ENCODE results near the gene ANTXR2.
A peak's percentile ranks its signal among the peaks of the same experiment; 100 is the strongest.

The ANTXR2 gene

GRCh38 chr4:80097400-80098177 lies 24.6 kb upstream of the ANTXR2 start:
- Histone ChIP-seq H3K79me1 (ENCODE audit: low read length) (no peaks in the 10 kb centered on the region), H3K4me2 (ENCODE audit: low read length) (no peak overlapping the region), H3K27me3 (ENCODE audit: insufficient read depth, low read length, poor library complexity) (no peaks in the 10 kb centered on the region), H4K8ac (ENCODE audit: low read depth, low read length) (no peak overlapping the region), H4K5ac (ENCODE audit: low read length) (no peak overlapping the region), H3K36me3 (ENCODE audit: control insufficient read depth, insufficient read depth, low read length) (no peaks in the 10 kb centered on the region), H2BK120ac (ENCODE audit: low read depth, low read length) (no peak overlapping the region), H3K27ac (ENCODE audit: low read depth, low read length) (no peak overlapping the region), H3K4me1 (ENCODE audit: control insufficient read depth, low read depth, low read length) (no peaks in the 10 kb centered on the region), H2BK15ac (replicated peaks; ENCODE audit: low read depth) (no peak overlapping the region), H3K4me3 (ENCODE audit: low read length) (no peak overlapping the region), H2AK5ac (ENCODE audit: low read length) (no peak overlapping the region), H3K4ac (ENCODE audit: low read depth, low read length) (no peak overlapping the region), H3K23ac (ENCODE audit: low read length) (no peak overlapping the region), H3K56ac (ENCODE audit: low read length) (no peak overlapping the region), H3K79me2 (ENCODE audit: control insufficient read depth, insufficient read depth, low read length) (no peaks in the 10 kb centered on the region), H2BK5ac (ENCODE audit: low read length) (no peak overlapping the region), H3K9ac (ENCODE audit: low read length) (no peak overlapping the region), H3K18ac (ENCODE audit: low read length) (no peak overlapping the region)
- no CpG with 5 or more reads among the region's 4 CpGs for WGBS (ENCODE audit: extremely low coverage, insufficient coverage, low lambda C conversion rate)
- DNase-seq, result no peak

GRCh38 chr4:80096175-80096850 lies 23.3 kb upstream of the ANTXR2 start:
- Histone ChIP-seq H3K4ac (ENCODE audit: low read depth, low read length) (no peak overlapping the region), H4K8ac (ENCODE audit: low read depth, low read length) (no peak overlapping the region), H2BK5ac (ENCODE audit: low read length) (no peak overlapping the region), H3K23ac (ENCODE audit: low read length) (no peak overlapping the region), H3K4me3 (ENCODE audit: low read length) (no peak overlapping the region), H3K79me1 (ENCODE audit: low read length) (no peaks in the 10 kb centered on the region), H2BK15ac (replicated peaks; ENCODE audit: low read depth) (no peak overlapping the region), H3K56ac (ENCODE audit: low read length) (no peak overlapping the region), H3K18ac (ENCODE audit: low read length) (no peak overlapping the region), H3K27me3 (ENCODE audit: insufficient read depth, low read length, poor library complexity) (no peaks in the 10 kb centered on the region), H3K36me3 (ENCODE audit: control insufficient read depth, insufficient read depth, low read length) (no peaks in the 10 kb centered on the region), H3K27ac (ENCODE audit: low read depth, low read length) (no peak overlapping the region), H4K5ac (ENCODE audit: low read length) (no peak overlapping the region), H3K4me2 (ENCODE audit: low read length) (no peak overlapping the region), H3K9ac (ENCODE audit: low read length) (no peak overlapping the region), H2AK5ac (ENCODE audit: low read length) (no peak overlapping the region), H3K79me2 (ENCODE audit: control insufficient read depth, insufficient read depth, low read length) (no peaks in the 10 kb centered on the region), H3K4me1 (ENCODE audit: control insufficient read depth, low read depth, low read length) (no peaks in the 10 kb centered on the region), H2BK120ac (ENCODE audit: low read depth, low read length) (no peak overlapping the region)
- peak; percentile 13 for DNase-seq
- no CpG with 5 or more reads among the region's 4 CpGs for WGBS (ENCODE audit: extremely low coverage, insufficient coverage, low lambda C conversion rate)

GRCh38 chr4:80094191-80094590 lies 21.2 kb upstream of the ANTXR2 start:
- DNase-seq, result no peak
- H3K79me2 ChIP-seq (ENCODE audit: control insufficient read depth, insufficient read depth, low read length), result no peaks in the 10 kb centered on the region
- no peak overlapping the region for H3K9ac ChIP-seq (ENCODE audit: low read length)
- H3K27ac ChIP-seq (ENCODE audit: low read depth, low read length), result no peak overlapping the region
- H4K8ac ChIP-seq (ENCODE audit: low read depth, low read length), result no peak overlapping the region
- no peak overlapping the region for H3K4me3 ChIP-seq (ENCODE audit: low read length)
- H2BK120ac ChIP-seq (ENCODE audit: low read depth, low read length), result no peak overlapping the region
- no peak overlapping the region for H4K5ac ChIP-seq (ENCODE audit: low read length)
- no peak overlapping the region for H3K23ac ChIP-seq (ENCODE audit: low read length)
- no peak overlapping the region for H2BK15ac ChIP-seq (replicated peaks; ENCODE audit: low read depth)
- no peaks in the 10 kb centered on the region for H3K4me1 ChIP-seq (ENCODE audit: control insufficient read depth, low read depth, low read length)
- H3K36me3 ChIP-seq (ENCODE audit: control insufficient read depth, insufficient read depth, low read length), result no peaks in the 10 kb centered on the region
- no peaks in the 10 kb centered on the region for H3K79me1 ChIP-seq (ENCODE audit: low read length)
- no peak overlapping the region for H3K4ac ChIP-seq (ENCODE audit: low read depth, low read length)
- no peak overlapping the region for H2AK5ac ChIP-seq (ENCODE audit: low read length)
- H3K18ac ChIP-seq (ENCODE audit: low read length), result no peak overlapping the region
- H3K27me3 ChIP-seq (ENCODE audit: insufficient read depth, low read length, poor library complexity), result no peaks in the 10 kb centered on the region
- H2BK5ac ChIP-seq (ENCODE audit: low read length), result no peak overlapping the region
- no peak overlapping the region for H3K56ac ChIP-seq (ENCODE audit: low read length)
- H3K4me2 ChIP-seq (ENCODE audit: low read length), result no peak overlapping the region
- no CpG with 5 or more reads among the region's 1 CpG for WGBS (ENCODE audit: extremely low coverage, insufficient coverage, low lambda C conversion rate)

- no peak overlapping the region for H4K8ac ChIP-seq (ENCODE audit: low read depth, low read length)
- WGBS (ENCODE audit: extremely low coverage, insufficient coverage, low lambda C conversion rate), result no CpG with 5 or more reads among the region's 3 CpGs
- no peak overlapping the region for H2BK15ac ChIP-seq (replicated peaks; ENCODE audit: low read depth)
- no peak overlapping the region for H4K5ac ChIP-seq (ENCODE audit: low read length)
- DNase-seq, result no peak
- H3K27me3 ChIP-seq (ENCODE audit: insufficient read depth, low read length, poor library complexity), result no peaks in the 10 kb centered on the region
- no peak overlapping the region for H2AK5ac ChIP-seq (ENCODE audit: low read length)
- no peaks in the 10 kb centered on the region for H3K79me2 ChIP-seq (ENCODE audit: control insufficient read depth, insufficient read depth, low read length)
- H3K79me1 ChIP-seq (ENCODE audit: low read length), result no peaks in the 10 kb centered on the region
- H2BK120ac ChIP-seq (ENCODE audit: low read depth, low read length), result no peak overlapping the region
- no peak overlapping the region for H3K18ac ChIP-seq (ENCODE audit: low read length)
- no peak overlapping the region for H3K27ac ChIP-seq (ENCODE audit: low read depth, low read length)
- H3K36me3 ChIP-seq (ENCODE audit: control insufficient read depth, insufficient read depth, low read length), result no peaks in the 10 kb centered on the region
- no peak overlapping the region for H2BK5ac ChIP-seq (ENCODE audit: low read length)
- no peak overlapping the region for H3K4me3 ChIP-seq (ENCODE audit: low read length)
- H3K23ac ChIP-seq (ENCODE audit: low read length), result no peak overlapping the region
- no peaks in the 10 kb centered on the region for H3K4me1 ChIP-seq (ENCODE audit: control insufficient read depth, low read depth, low read length)
- H3K9ac ChIP-seq (ENCODE audit: low read length), result no peak overlapping the region
- H3K4me2 ChIP-seq (ENCODE audit: low read length), result no peak overlapping the region
- H3K4ac ChIP-seq (ENCODE audit: low read depth, low read length), result no peak overlapping the region
- no peak overlapping the region for H3K56ac ChIP-seq (ENCODE audit: low read length)
These were observed 20.5 kb upstream of the ANTXR2 start for GRCh38 chr4:80093563-80093962.

GRCh38 chr4:80092847-80093246 lies 19.8 kb upstream of the ANTXR2 start:
- H4K5ac ChIP-seq (ENCODE audit: low read length), result no peak overlapping the region
- H3K4me3 ChIP-seq (ENCODE audit: low read length), result no peak overlapping the region
- H3K4me2 ChIP-seq (ENCODE audit: low read length), result no peak overlapping the region

More at GRCh38 chr4:80092847-80093246, 19.8 kb upstream of the ANTXR2 start:
- Histone ChIP-seq H3K9ac (ENCODE audit: low read length) (no peak overlapping the region), H3K56ac (ENCODE audit: low read length) (no peak overlapping the region), H3K4ac (ENCODE audit: low read depth, low read length) (no peak overlapping the region), H3K79me1 (ENCODE audit: low read length) (no peaks in the 10 kb centered on the region), H3K23ac (ENCODE audit: low read length) (no peak overlapping the region), H3K4me1 (ENCODE audit: control insufficient read depth, low read depth, low read length) (no peaks in the 10 kb centered on the region), H3K27me3 (ENCODE audit: insufficient read depth, low read length, poor library complexity) (no peaks in the 10 kb centered on the region), H3K18ac (ENCODE audit: low read length) (no peak overlapping the region), H2BK120ac (ENCODE audit: low read depth, low read length) (no peak overlapping the region), H3K27ac (ENCODE audit: low read depth, low read length) (no peak overlapping the region), H2AK5ac (ENCODE audit: low read length) (no peak overlapping the region), H2BK5ac (ENCODE audit: low read length) (no peak overlapping the region), H3K79me2 (ENCODE audit: control insufficient read depth, insufficient read depth, low read length) (no peaks in the 10 kb centered on the region), H4K8ac (ENCODE audit: low read depth, low read length) (no peak overlapping the region), H3K36me3 (ENCODE audit: control insufficient read depth, insufficient read depth, low read length) (no peaks in the 10 kb centered on the region), H2BK15ac (replicated peaks; ENCODE audit: low read depth) (no peak overlapping the region)
- no peak for DNase-seq
- WGBS (ENCODE audit: extremely low coverage, insufficient coverage, low lambda C conversion rate), result no CpG with 5 or more reads among the region's 1 CpG
